ENCODE results near the gene ZNF491.

The ZNF491 gene

GRCh38 chr19:11821474-11822109 is 23.3 kb downstream of the ZNF491 start:
- no peak for TF ChIP-seq YY1 (IDR thresholded peaks at IDR 0.05; ENCODE audit: low read depth)
- no peak for TF ChIP-seq NFIC (IDR thresholded peaks at IDR 0.05)
- no peak for TF ChIP-seq EGR1 (IDR thresholded peaks at IDR 0.05)
- TF ChIP-seq, protein P1, sequence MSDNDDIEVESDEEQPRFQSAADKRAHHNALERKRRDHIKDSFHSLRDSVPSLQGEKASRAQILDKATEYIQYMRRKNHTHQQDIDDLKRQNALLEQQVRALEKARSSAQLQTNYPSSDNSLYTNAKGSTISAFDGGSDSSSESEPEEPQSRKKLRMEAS (IDR thresholded peaks at IDR 0.05): no peak
- no peak for TF ChIP-seq TEAD4 (IDR thresholded peaks at IDR 0.05)
- TF ChIP-seq CREB1 (IDR thresholded peaks at IDR 0.05; ENCODE audit: low read depth): no peak
- TF ChIP-seq CEBPB (IDR thresholded peaks at IDR 0.05): no peak
- TF ChIP-seq, protein P2, sequence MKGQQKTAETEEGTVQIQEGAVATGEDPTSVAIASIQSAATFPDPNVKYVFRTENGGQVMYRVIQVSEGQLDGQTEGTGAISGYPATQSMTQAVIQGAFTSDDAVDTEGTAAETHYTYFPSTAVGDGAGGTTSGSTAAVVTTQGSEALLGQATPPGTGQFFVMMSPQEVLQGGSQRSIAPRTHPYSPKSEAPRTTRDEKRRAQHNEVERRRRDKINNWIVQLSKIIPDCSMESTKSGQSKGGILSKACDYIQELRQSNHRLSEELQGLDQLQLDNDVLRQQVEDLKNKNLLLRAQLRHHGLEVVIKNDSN (IDR thresholded peaks at IDR 0.05): no peak
- TF ChIP-seq ZBTB7A (IDR thresholded peaks at IDR 0.05; ENCODE audit: low read depth): no peak
- no peak for TF ChIP-seq FOXM1 (IDR thresholded peaks at IDR 0.05; ENCODE audit: borderline replicate concordance, low read depth)
- TF ChIP-seq TCF12 (IDR thresholded peaks at IDR 0.05; ENCODE audit: low read depth): no peak
- TF ChIP-seq, protein P3, sequence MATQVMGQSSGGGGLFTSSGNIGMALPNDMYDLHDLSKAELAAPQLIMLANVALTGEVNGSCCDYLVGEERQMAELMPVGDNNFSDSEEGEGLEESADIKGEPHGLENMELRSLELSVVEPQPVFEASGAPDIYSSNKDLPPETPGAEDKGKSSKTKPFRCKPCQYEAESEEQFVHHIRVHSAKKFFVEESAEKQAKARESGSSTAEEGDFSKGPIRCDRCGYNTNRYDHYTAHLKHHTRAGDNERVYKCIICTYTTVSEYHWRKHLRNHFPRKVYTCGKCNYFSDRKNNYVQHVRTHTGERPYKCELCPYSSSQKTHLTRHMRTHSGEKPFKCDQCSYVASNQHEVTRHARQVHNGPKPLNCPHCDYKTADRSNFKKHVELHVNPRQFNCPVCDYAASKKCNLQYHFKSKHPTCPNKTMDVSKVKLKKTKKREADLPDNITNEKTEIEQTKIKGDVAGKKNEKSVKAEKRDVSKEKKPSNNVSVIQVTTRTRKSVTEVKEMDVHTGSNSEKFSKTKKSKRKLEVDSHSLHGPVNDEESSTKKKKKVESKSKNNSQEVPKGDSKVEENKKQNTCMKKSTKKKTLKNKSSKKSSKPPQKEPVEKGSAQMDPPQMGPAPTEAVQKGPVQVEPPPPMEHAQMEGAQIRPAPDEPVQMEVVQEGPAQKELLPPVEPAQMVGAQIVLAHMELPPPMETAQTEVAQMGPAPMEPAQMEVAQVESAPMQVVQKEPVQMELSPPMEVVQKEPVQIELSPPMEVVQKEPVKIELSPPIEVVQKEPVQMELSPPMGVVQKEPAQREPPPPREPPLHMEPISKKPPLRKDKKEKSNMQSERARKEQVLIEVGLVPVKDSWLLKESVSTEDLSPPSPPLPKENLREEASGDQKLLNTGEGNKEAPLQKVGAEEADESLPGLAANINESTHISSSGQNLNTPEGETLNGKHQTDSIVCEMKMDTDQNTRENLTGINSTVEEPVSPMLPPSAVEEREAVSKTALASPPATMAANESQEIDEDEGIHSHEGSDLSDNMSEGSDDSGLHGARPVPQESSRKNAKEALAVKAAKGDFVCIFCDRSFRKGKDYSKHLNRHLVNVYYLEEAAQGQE (IDR thresholded peaks at IDR 0.05; ENCODE audit: low read depth): no peak
- TF ChIP-seq TAF1 (IDR thresholded peaks at IDR 0.05; ENCODE audit: low read depth): no peak
- TF ChIP-seq EP300 (IDR thresholded peaks at IDR 0.05; ENCODE audit: borderline replicate concordance): no peak
- no peak for TF ChIP-seq RAD21 (IDR thresholded peaks at IDR 0.05; ENCODE audit: low read depth)

DNA sequence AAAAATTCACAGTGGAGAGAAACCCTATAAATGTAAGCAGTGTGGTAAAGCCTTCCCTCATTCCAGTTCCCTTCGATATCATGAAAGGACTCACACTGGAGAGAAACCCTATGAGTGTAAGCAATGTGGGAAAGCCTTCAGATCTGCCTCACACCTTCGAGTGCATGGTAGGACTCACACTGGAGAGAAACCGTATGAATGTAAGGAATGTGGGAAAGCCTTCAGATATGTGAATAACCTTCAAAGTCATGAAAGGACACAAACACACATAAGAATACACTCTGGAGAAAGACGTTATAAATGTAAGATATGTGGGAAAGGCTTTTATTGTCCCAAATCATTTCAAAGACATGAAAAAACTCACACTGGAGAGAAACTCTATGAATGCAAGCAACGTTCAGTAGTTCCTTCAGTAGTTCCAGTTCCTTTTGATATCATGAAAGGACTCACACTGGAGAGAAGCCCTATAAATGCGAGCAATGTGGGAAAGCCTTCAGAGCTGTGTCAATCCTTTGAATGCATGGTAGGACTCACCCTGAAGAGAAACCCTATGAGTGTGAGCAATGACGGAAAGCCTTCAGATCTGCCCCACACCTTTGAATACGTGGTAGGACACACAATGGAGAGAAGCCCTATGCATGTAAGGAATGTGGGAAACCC is 34.1 kb downstream of the ZNF491 start:
- TF ChIP-seq CEBPB (IDR thresholded peaks at IDR 0.05): no peak
- TF ChIP-seq TAF1 (IDR thresholded peaks at IDR 0.05; ENCODE audit: low read depth): no peak
- TF ChIP-seq, protein P3 (IDR thresholded peaks at IDR 0.05; ENCODE audit: low read depth): no peak
- no peak for TF ChIP-seq NFIC (IDR thresholded peaks at IDR 0.05)
- no peak for TF ChIP-seq TCF12 (IDR thresholded peaks at IDR 0.05; ENCODE audit: low read depth)
- no peak for TF ChIP-seq EGR1 (IDR thresholded peaks at IDR 0.05)
- TF ChIP-seq, protein P2 (IDR thresholded peaks at IDR 0.05): no peak
- TF ChIP-seq, protein P1 (IDR thresholded peaks at IDR 0.05): no peak
- no peak for TF ChIP-seq EP300 (IDR thresholded peaks at IDR 0.05; ENCODE audit: borderline replicate concordance)
- TF ChIP-seq CREB1 (IDR thresholded peaks at IDR 0.05; ENCODE audit: low read depth): no peak
- TF ChIP-seq TEAD4 (IDR thresholded peaks at IDR 0.05): no peak
- TF ChIP-seq YY1 (IDR thresholded peaks at IDR 0.05; ENCODE audit: low read depth): no peak
- TF ChIP-seq RAD21 (IDR thresholded peaks at IDR 0.05; ENCODE audit: low read depth): no peak
- TF ChIP-seq ZBTB7A (IDR thresholded peaks at IDR 0.05; ENCODE audit: low read depth): no peak
- TF ChIP-seq FOXM1 (IDR thresholded peaks at IDR 0.05; ENCODE audit: borderline replicate concordance, low read depth): no peak

DNA sequence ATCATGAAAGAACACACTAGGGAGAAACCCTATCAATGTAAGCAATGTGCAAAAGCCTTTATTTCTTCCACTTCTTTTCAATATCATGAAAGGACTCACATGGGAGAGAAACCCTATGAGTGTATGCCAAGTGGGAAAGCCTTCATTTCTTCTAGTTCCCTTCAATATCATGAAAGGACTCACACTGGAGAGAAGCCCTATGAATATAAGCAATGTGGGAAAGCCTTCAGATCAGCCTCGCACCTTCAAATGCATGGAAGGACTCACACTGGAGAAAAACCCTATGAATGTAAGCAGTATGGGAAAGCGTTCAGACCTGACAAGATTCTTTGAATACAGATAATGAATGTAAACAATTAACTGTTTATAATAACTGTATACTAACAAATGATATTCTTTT is 35.2 kb downstream of the ZNF491 start:
- TF ChIP-seq, protein P3 (IDR thresholded peaks at IDR 0.05; ENCODE audit: low read depth): no peak
- TF ChIP-seq YY1 (IDR thresholded peaks at IDR 0.05; ENCODE audit: low read depth) (no peak), NFIC (IDR thresholded peaks at IDR 0.05) (no peak), CEBPB (IDR thresholded peaks at IDR 0.05) (no peak), EGR1 (IDR thresholded peaks at IDR 0.05) (no peak), TEAD4 (IDR thresholded peaks at IDR 0.05) (no peak), CREB1 (IDR thresholded peaks at IDR 0.05; ENCODE audit: low read depth) (no peak), FOXM1 (IDR thresholded peaks at IDR 0.05; ENCODE audit: borderline replicate concordance, low read depth) (no peak), EP300 (IDR thresholded peaks at IDR 0.05; ENCODE audit: borderline replicate concordance) (no peak), ZBTB7A (IDR thresholded peaks at IDR 0.05; ENCODE audit: low read depth) (no peak), TAF1 (IDR thresholded peaks at IDR 0.05; ENCODE audit: low read depth) (no peak), RAD21 (IDR thresholded peaks at IDR 0.05; ENCODE audit: low read depth) (no peak), TCF12 (IDR thresholded peaks at IDR 0.05; ENCODE audit: low read depth) (no peak)
- TF ChIP-seq, protein P2 (IDR thresholded peaks at IDR 0.05): no peak
- TF ChIP-seq, protein P1 (IDR thresholded peaks at IDR 0.05): no peak
